HG02798 (cell line): ENCODE results near the gene ANKRD27.
"Not testable (repeated sequence)": the region's sequence is repeated elsewhere in the genome, so short reads cannot be mapped to it uniquely, and the experiment has no call there.

ENCODE experiments used
- ATAC-seq: cut with Tn5 transposase; IDR thresholded peaks from one replicate; pipeline ENCODE4 v1.9.1; 2021; ENCODE audit warnings: mild to moderate bottlenecking; ENCODE audit not compliant: unreplicated experiment, poor library complexity

Gene ANKRD27

GRCh38 chr19:32674931-32675719 lies at the start of gene ANKRD27:
ANKRD27 (minus strand) TSS chr19:32675180; CDS start chr19:32659015, 16,165 bp downstream.
- peak; percentile 98 for ATAC-seq

DNA sequence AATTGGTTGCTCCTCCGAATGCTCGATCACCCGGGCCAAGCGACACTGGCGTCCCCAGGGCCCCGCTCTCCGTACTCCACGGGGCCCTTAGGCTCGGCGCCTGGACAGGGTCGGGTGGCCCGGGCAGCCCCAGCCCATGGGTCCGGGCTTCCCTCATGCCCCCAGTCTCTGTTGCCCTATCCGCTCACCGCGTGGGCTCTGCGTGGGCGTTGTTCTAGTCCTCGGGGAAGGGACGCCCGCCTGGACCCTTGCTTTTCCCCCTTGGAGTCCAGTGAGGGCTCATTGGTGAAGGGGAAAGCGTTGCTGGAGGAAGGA lies 45.9 kb upstream of the ANKRD27 start:
- ATAC-seq = no peak

- no peak for ATAC-seq
Observed at GRCh38 chr19:32720216-32720935, 45.4 kb upstream of the ANKRD27 start.

DNA sequence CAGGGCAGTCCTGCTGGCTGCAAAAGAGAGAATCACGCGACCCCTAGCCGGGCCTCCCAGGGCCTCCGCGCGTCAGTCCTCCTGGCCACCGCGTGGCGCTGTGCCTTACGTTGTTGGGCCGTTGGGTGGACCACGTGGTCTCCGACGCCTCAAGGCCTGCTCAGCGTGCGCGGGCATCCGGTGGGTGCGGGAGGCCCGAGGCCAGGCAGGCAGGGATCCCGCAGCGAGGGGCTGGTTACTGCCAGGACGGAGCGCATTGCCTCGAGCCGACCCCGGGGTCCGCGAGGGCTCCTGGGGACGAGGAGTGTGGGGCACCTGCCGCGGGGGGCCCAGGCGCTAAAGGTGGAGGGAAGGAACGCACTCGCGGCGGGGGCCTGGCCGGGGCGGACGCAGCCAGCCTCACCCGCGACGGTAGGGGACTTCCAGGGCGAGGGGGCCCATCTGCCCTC lies 44.7 kb upstream of the ANKRD27 start, which contains the start of gene TDRD12:
Gene TDRD12, plus strand, starts transcription at position 157 of the 449 bp plus-strand sequence. CDS start 306 bp downstream, outside the sequence.
- ATAC-seq = no peak

- no peak for ATAC-seq
Observed at GRCh38 chr19:32718286-32718685, 43.3 kb upstream of the ANKRD27 start.

GRCh38 chr19:32717496-32717895 lies 42.5 kb upstream of the ANKRD27 start:
- no peak for ATAC-seq

GRCh38 chr19:32716203-32716602 lies 41.2 kb upstream of the ANKRD27 start:
- ATAC-seq = not testable (repeated sequence)

GRCh38 chr19:32711747-32712146 lies 36.8 kb upstream of the ANKRD27 start:
- no peak for ATAC-seq

- ATAC-seq = no peak
Observed at GRCh38 chr19:32709032-32709431, 34.1 kb upstream of the ANKRD27 start.

GRCh38 chr19:32708457-32708856 lies 33.5 kb upstream of the ANKRD27 start:
- no peak for ATAC-seq

- not testable (repeated sequence) for ATAC-seq
Observed at GRCh38 chr19:32704006-32704405, 29.0 kb upstream of the ANKRD27 start.

- no peak for ATAC-seq
Observed at GRCh38 chr19:32702010-32702409, 27.0 kb upstream of the ANKRD27 start.

GRCh38 chr19:32700129-32700528 lies 25.1 kb upstream of the ANKRD27 start:
- not testable (repeated sequence) for ATAC-seq

DNA sequence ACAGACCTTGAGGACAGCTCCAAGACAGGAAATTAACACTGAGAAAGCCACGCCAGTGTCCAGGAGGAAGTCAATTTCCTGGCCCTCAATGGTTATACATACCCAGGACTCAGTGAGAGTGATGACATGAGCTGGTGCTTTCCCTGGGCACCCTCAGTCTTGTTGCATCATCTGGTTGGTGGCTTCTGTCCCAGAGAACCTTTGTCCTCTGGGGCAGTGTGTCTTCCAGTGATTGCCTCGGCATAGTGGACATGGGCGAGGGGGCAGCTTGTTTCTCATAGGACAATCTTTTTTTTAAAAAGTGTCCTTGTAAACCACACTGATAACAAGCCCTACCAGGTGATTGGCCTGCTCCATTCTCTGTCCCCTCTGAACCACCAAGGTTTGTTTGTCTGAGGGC lies 21.8 kb upstream of the ANKRD27 start:
- not testable (repeated sequence) for ATAC-seq

DNA sequence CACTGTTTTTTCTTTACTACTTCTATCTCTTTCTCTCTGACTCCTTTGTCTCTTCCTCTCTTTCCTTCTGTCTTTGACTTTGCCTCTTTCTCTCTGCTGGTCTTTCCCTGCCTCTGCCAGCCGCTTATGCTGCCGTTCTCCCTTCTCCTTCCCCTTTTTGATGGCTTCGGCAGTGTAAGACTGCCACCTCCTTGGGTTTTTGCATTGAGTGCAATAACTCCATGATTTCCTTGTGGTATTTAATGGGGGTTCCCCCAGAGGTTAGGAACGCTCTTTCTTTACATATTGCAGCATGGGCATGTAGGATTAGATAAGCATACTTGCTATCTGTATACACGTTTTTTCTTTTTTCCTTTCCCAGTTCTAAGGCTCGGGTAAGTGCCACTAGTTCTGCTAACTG lies 20.5 kb upstream of the ANKRD27 start:
- not testable (repeated sequence) for ATAC-seq

DNA sequence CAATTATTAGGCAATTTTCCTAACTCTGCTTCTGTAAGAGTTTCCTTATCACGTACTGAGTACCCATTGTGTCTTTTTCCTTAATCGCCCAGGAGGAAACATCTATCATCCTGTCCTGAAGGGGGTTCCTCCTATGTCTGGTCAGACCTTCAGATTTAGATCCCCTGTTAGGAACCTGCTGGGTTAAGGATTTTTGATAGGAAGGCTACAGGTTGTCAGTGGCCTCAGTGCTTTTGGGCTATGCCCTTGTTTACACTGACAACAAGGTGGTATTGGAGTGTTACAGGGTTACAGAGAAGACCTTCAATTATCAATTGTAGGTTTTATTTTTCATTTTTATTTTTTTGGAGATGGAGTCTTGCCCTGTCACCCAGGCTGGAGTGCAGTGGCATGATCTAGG lies 19.9 kb upstream of the ANKRD27 start:
- not testable (repeated sequence) for ATAC-seq

DNA sequence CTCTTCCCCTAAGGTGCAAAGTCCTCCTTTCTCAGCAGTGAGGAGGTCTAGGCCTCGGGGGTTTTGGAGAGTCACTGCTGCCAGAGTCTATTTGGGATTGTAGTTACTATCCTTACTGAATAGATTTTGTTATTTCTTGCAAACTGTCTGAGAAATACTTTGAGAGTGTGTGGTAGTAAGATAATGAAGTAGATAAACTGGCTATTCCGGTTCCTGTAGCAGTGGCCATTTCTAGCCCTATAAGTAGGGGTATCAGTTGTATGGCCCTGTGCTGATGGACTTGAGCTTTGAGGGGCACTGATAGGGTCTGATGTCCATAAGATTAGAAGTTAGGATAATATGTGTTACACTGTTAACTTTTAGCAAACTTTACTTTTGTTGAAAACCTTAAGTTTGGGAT lies 19.3 kb upstream of the ANKRD27 start:
- not testable (repeated sequence) for ATAC-seq

DNA sequence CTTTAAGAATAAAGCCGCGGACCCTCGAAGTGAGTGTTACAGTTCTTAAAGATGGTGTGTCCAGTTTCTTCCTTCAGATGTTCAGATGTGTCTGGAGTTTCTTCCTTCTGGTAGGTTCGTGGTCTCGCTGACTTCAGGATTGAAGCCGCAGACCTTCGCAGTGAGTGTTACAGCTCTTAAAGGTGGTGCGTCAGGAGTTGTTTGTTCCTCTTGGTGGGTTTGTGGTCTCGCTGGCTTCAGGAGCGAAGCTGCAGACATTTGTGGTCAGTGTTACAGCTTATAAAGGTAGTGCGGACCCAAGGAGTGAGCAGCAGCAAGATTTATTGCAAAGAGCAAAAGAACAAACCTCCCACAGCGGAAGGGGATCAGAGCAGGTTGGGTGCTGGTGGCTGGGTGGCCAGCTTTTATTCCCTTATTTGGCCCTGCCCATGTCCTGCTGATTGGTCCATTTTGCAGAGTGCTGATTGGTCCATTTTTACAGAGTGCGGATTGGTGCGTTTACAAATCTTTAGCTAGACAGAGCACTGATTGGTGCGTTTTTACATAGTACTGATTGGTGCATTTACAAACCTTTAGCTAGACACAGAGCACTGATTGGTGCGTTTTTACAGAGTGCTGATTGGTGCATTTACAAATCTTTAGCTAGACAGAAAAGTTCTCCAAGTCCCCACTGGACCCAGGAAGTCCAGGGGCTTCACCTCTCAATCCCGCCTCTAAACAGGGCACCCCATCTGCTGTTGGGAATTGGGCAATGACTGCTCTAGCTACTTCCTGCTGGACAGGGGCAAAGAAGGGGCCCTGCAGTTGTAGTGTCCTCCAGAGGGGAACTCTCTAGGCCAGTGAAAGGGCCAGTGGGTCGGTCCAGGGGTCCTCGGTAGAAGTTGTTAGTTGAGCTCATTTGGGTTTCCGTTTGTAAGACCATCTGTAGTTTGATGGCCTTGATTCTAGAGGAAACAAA lies 18.4 kb upstream of the ANKRD27 start:
- not testable (repeated sequence) for ATAC-seq

DNA sequence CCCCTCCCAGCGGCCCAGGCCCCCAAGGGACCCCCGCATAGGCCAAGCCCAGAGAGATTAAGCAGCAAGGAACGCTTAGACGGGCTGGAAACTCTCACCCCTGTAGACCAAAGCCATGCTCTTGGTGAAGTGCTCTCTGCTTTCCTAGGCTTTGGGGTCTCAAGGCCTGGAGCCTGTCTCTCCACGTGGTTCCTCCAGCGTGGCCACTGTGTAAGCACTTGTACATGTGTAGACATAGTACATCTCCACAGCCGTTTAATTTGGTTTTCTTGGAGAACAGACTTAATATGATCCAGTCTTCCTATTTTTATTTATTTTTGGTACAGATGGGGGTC lies 17.7 kb upstream of the ANKRD27 start:
- no peak for ATAC-seq

DNA sequence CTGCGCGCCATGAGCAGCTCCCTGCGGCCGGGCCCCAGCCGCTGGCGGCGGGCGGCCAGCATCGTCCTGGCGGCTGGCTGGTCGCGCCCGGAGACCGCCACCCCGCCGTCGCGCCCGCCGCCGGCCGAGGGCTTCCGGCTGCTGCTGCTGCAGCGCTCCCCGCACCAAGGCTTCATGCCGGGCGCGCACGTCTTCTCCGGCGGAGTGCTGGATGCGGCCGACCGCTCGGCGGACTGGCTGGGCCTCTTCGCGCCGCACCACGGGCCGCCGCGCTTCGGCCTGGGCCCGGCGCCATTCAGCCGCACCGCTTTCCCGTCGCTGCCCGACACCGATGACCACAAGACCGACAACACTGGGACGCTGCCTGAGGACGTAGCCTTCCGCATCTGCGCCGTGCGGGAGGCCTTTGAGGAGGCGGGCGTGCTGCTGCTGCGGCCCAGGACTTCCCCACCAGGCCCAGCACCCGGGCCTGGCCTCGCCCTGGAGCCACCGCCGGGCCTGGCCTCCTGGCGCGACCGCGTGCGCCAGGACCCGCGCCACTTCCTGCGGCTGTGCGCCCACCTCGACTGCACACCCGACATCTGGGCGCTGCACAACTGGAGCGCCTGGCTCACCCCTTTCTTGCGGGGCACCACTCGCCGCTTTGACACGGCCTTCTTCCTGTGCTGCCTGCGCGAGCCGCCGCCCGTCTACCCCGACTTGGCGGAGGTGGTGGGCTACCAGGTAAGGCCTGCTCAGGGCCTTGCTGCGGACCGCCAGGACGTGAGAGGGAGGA lies 17.2 kb upstream of the ANKRD27 start:
- ATAC-seq = peak; percentile 60
